ENCODE measurements around the gene LY6G6D.

LY6G6D gene

GRCh38 chr6:31765910-31766794 is 51.0 kb downstream of the LY6G6D start:
- DNase-seq = no peak

- DNase-seq = no peak
These were observed 52.0 kb downstream of the LY6G6D start for GRCh38 chr6:31767096-31767645.
